Measurements from ENCODE around the gene QRFP.

GRCh38 chr9:130899051-130899748, 2.6 kb upstream of the QRFP start:
- no peak for TF ChIP-seq CTCF (IDR thresholded peaks at IDR 0.05)
- TF ChIP-seq POLR2A (IDR thresholded peaks at IDR 0.05), result no peak
- no peak for TF ChIP-seq POLR2AphosphoS5 (IDR thresholded peaks at IDR 0.05)

Data from suprapubic skin (tissue), 4 donors.